HepG2 (cell line): ENCODE data around the gene CLCA1. TPM values are rescaled to one million over a fixed set of nuclear protein-coding genes. Genes with fewer than 3 reads are reported as not detected.

Source experiments
- ATAC-seq: fragments of 200-7000 bp; cut with Tn5 transposase; 3 replicates; pipeline ENCODE4 v1.9.1; 2020; ENCODE audit warnings: mild to moderate bottlenecking, moderate library complexity
- BruUV-seq: library from RNA; stranded (reverse); fragments of 400-500 nt; replicated peaks from 2 replicates; lab custom pipeline; 2021; lab: Mats Ljungman, UMichigan
- CTCF ChIA-PET: fragments of 300-600 bp; formaldehyde crosslinking; extraction: SDS; loops from one replicate; lab custom pipeline; 2021; ENCODE audit warnings: low total read pairs, inconsistent platforms, low intra/inter-chr PET ratio; lab: Yijun Ruan, JAX
- POLR2A ChIA-PET: fragments of 350-600 bp; sonication (Branson Sonifier 250); formaldehyde crosslinking; loops from one replicate; lab custom pipeline; 2020; ENCODE audit warnings: antibody characterized with exemption, inconsistent platforms; lab: Yijun Ruan, JAX
- DNase-seq: peaks from one replicate; pipeline ENCODE4 v3.0.0-alpha.2; 2015; ENCODE audit warnings: low spot score
- FAIRE-seq: peaks from 3 replicates; lab custom pipeline; 2011; peaks lifted over from hg19 to GRCh38; lab: Jason Lieb, UNC
- H2AFZ ChIP-seq: one replicate; pipeline ENCODE4 v1.6.1; 2011; ENCODE audit warnings: low read length, inconsistent platforms
- H3K27ac ChIP-seq: fragments of 300-600 bp; 3 replicates; pipeline ENCODE4 v1.8.0; 2011; ENCODE audit warnings: mixed run types, mild to moderate bottlenecking, mixed read lengths, low read length, inconsistent platforms; ENCODE audit not compliant: insufficient read depth; ENCODE audit errors: extremely low read length
- H3K27me3 ChIP-seq, 2 experiments: fragments of 200-600 bp in 1 of 2; 2 replicates in 1 of 2; 3 replicates in 1 of 2; pipeline versions ENCODE4 v1.6.0 to v1.8.0; 2011; ENCODE audit warnings: low read length in 2 of 2, mild to moderate bottlenecking in 2 of 2, moderate library complexity in 2 of 2, inconsistent platforms in 1 of 2; ENCODE audit not compliant: insufficient read depth in 2 of 2, control insufficient read depth in 1 of 2
- H3K36me3 ChIP-seq, 2 experiments: fragments of 200-600 bp in 1 of 2; replicated peaks in 1 of 2; 2 replicates in 1 of 2; 3 replicates in 1 of 2; pipeline versions ENCODE4 v1.5.1 to v1.8.0; 2011; ENCODE audit warnings: low read length in 2 of 2, inconsistent platforms in 1 of 2; ENCODE audit not compliant: insufficient read depth in 2 of 2, control insufficient read depth in 1 of 2
- H3K4me1 ChIP-seq: 2 replicates; pipeline ENCODE4 v1.5.1; 2012; ENCODE audit warnings: low read length, inconsistent platforms; ENCODE audit not compliant: insufficient read depth
- H3K4me2 ChIP-seq: 2 replicates; pipeline ENCODE4 v1.6.0; 2011; ENCODE audit warnings: low read depth, low read length, inconsistent platforms
- H3K4me3 ChIP-seq, 3 experiments: fragments of 200-600 bp in 1 of 3; sonication (generic), shearing (Covaris generic) in 1 of 3; replicated peaks in 1 of 3; 2 replicates each; pipeline ENCODE4 v1.5.1; 2011 to 2016; ENCODE audit warnings: low read length in 3 of 3, inconsistent platforms in 2 of 3, low read depth in 2 of 3, mild to moderate bottlenecking in 2 of 3, control low read depth in 1 of 3, mixed read lengths in 1 of 3; ENCODE audit not compliant: insufficient read depth in 1 of 3
- H3K79me2 ChIP-seq: one replicate; pipeline ENCODE4 v1.6.1; 2011; ENCODE audit warnings: low read length, inconsistent platforms; ENCODE audit not compliant: insufficient read depth
- H3K9ac ChIP-seq: 2 replicates; pipeline ENCODE4 v1.6.0; 2011; ENCODE audit warnings: mild to moderate bottlenecking, low read depth, low read length, inconsistent platforms; ENCODE audit not compliant: insufficient read depth
- H3K9me3 ChIP-seq: 2 replicates; pipeline ENCODE4 v1.5.1; 2012; ENCODE audit warnings: mild to moderate bottlenecking, low read length
- H4K20me1 ChIP-seq: 2 replicates; pipeline ENCODE4 v1.6.0; 2011; ENCODE audit warnings: inconsistent platforms, mild to moderate bottlenecking, low read length, moderate library complexity; ENCODE audit not compliant: insufficient read depth
- ZMYM3 ChIP-seq: sonication (generic); formaldehyde crosslinking; IDR thresholded peaks from 2 replicates; pipeline ENCODE4 v1.5.1; 2020; ENCODE audit warnings: mild to moderate bottlenecking, missing genetic modification reagents
- ZNF142 ChIP-seq: sonication (generic); formaldehyde crosslinking; IDR thresholded peaks from 2 replicates; pipeline ENCODE4 v1.4.0; 2020; ENCODE audit warnings: missing genetic modification reagents
- ZUFSP ChIP-seq: sonication (generic); formaldehyde crosslinking; IDR thresholded peaks from 2 replicates; pipeline ENCODE4 v1.9.0; 2021; ENCODE audit warnings: missing genetic modification reagents, mild to moderate bottlenecking, borderline replicate concordance
- WGBS: methylation state at CpG from one replicate; pipeline ENCODE4 v1.1.6; 2017; ENCODE audit warnings: low lambda C conversion rate; 5-methylcytosine and 5-hydroxymethylcytosine counted together
- in situ Hi-C: cut with HindIII; loops from 2 replicates; pipeline ENCODE4 v1.10.0; 2017; ENCODE audit warnings: low pct_unique_long_range_greater_than_20kb; ENCODE audit not compliant: extremely low pct_ligation_motif_present
- intact Hi-C: fragments of 100-400 bp; cut with micrococcal nuclease; formaldehyde crosslinking; loops from one replicate; pipeline ENCODE4 v1.10.0; 2022; ENCODE audit not compliant: unreplicated experiment
- polyA plus RNA-seq, 8 experiments: library from polyadenylated mRNA; depleted of rRNA in 3 of 8; stranded (reverse) in 7 of 8; unstranded in 1 of 8; fragments of >200 nt; fragmentation: Illumina TruSeq in 4 of 8; extraction: Trizol in 4 of 8; gene quantifications; 2 replicates each; pipeline versions ENCODE4 v1.2.1 to v1.2.3, GENCODE V29; 2011 to 2016; ENCODE audit warnings: low read depth in 4 of 8, missing spikeins in 1 of 8, mixed read lengths in 1 of 8; ENCODE audit not compliant: insufficient read depth in 1 of 8
- total RNA-seq, 5 experiments: library from RNA; depleted of rRNA; stranded (reverse); fragments of >200 nt; fragmentation: Illumina TruSeq; extraction: Trizol; gene quantifications; 2 replicates each; pipeline ENCODE4 v1.2.3, GENCODE V29; 2016; ENCODE audit warnings: low read depth in 1 of 5

Gene CLCA1
- total and polyA plus RNA-seq, 2 of the 13 experiments (the other 11 are each of a cell fraction or from before 2014, with no cell fraction given): not detected

- Histone ChIP-seq H3K79me2 (no peaks in the 10 kb centered on the region), H4K20me1 (no peaks in the 10 kb centered on the region), H3K9ac (no peak within 1 kb of the TSS), H3K9me3 (no peaks in the 10 kb centered on the region), H3K4me1 (no peaks in the 10 kb centered on the region), H2AFZ (no peak within 1 kb of the TSS), H3K27ac (no peak within 1 kb of the TSS), H3K4me2 (no peak within 1 kb of the TSS), H3K4me3 (no peak within 1 kb of the TSS), H3K36me3 (no peaks in the 10 kb centered on the region), H3K27me3 (peaks cover 0 to 3% of the 10 kb centered on the region in 2 experiments; a peak in 2 of 5 replicates)
- TF ChIP-seq ZNF142 (CRISPR knock-in tag): no peak
- TF ChIP-seq ZMYM3: no peak
- TF ChIP-seq ZUFSP: no peak
- FAIRE-seq (no peak), DNase-seq (no peak), ATAC-seq (no peak)
- ChIA-PET POLR2A (no interaction called here), CTCF (no interaction called here)
- in situ Hi-C loops: no loop called here
- BruUV-seq: no TSS peak
- 1% methylated on average over 2 of the region's 2 CpGs for WGBS
- intact Hi-C loops: no loop called here
These were observed 78.1 kb downstream of the CLCA1 start, which contains the start of gene CLCA4 for GRCh38 chr1:86546787-86547221. Gene CLCA4, plus strand, starts transcription at chr1:86547078. Its CDS starts 42 bp downstream, at chr1:86547120.
